Vagina (tissue), 2 donors: ENCODE measurements around the gene MSLN.

ENCODE experiments used
- CTCF ChIP-seq, 3 experiments: fragments of 450-650 bp in 2 of 3; fragments of 200-600 bp in 1 of 3; sonication (generic) in 1 of 3; IDR thresholded peaks; one replicate each; pipeline ENCODE4 v1.5.1; 2017 to 2019; ENCODE audit warnings: antibody characterized with exemption in 3 of 3, mild to moderate bottlenecking in 2 of 3, moderate library complexity in 2 of 3
- POLR2AphosphoS5 ChIP-seq, 2 donors: sonication (generic); formaldehyde crosslinking; IDR thresholded peaks; one replicate each; pipeline ENCODE4 v1.9.0; 2017; ENCODE audit warnings: antibody characterized with exemption in 2 of 2, mild to moderate bottlenecking in 2 of 2, low read depth in 1 of 2; ENCODE audit not compliant: insufficient read depth in 1 of 2

GRCh38 chr16:798666-799065 is 38.1 kb downstream of the MSLN start:
- TF ChIP-seq CTCF (IDR thresholded peaks at IDR 0.05) (no peak), POLR2AphosphoS5 (IDR thresholded peaks at IDR 0.05; ENCODE audit: insufficient read depth in 1 of 2, low read depth in 1 of 2) (no peak)
